ENCODE measurements around the gene CDH11. TPM values are rescaled to one million over a fixed set of nuclear protein-coding genes. Genes with fewer than 3 reads are reported as not detected.

Gene CDH11
- total RNA-seq, 1 donor from 2014 or later = 80.9 TPM

DNA sequence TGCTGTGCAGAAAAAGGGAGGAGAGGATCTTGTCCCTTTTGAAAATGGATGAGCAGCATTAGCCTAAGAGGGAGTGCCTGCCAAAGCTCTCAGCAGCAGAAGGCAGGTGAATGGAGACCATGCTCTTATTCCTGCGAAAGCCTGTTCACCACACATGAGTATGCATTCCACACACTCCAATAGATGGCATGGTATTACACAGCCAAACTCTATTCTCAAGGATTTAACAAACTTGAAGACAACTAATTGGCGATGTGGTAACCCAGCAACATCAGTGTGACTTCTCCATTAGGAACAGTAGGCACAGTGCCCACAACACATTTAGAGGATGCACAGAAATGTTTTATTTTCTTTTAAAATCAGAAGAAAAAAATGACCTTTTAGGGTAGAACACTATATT is 77.8 kb downstream of the CDH11 start:
- Histone ChIP-seq H3K4me3 (ENCODE audit: low read length in 3 of 3) (no peak overlapping the region), H3K9ac (ENCODE audit: low read depth in 1 of 3, low read length in 3 of 3) (no peak overlapping the region), H3K9me3 (ENCODE audit: control insufficient read depth in 3 of 3, low read length in 3 of 3) (no peaks in the 10 kb centered on the region)

DNA sequence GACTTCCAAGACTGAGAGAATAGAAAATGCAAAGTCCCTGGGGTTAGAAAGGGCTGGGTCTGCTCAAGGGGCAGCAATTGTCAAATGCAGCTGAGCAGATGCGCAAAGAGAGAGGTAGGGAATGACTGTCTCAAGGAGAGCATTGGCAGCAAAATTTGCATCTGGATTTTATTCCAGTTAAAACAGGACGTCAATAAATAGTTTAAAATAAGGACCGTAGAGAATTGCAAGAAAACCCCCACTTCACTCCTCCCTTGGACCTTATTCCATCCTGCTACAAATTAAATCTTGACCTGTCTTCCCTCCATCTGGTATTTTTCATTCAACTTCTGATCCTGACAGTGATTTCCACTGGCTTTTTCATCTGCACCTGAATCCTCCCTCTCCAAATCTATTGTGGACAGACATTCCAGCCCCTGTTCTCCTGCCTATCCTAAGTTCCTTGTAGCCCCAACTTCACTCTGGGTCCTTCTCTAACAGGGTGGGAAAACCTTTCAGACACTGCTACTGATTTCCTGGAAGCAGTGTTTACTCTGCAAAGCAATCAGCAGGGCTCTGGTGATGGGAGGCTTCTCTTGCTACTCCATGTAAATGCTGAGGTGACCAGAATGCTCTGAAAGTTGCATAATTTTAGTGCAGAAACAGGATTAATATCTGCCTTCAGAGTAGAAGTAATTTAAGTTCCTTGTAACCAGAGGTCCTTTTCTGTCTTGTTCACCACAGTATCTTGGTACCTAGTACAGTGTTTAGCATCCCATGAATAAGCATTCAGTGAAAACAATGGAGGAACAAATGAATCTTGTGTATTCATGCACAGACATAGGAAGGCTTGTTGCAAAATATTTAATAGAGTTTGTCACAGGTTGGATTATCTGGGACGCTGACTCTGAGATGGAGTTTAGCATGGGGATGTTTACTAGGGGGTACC is 79.2 kb downstream of the CDH11 start:
- Histone ChIP-seq H3K36me3 (ENCODE audit: control insufficient read depth in 3 of 3, insufficient read depth in 3 of 3, low read length in 3 of 3) (no peaks in the 10 kb centered on the region), H3K4me1 (ENCODE audit: control insufficient read depth in 3 of 3, insufficient read depth in 3 of 3, low read length in 3 of 3) (no peaks in the 10 kb centered on the region), H3K27ac (ENCODE audit: low read depth, low read length) (no peak overlapping the region), H3K27me3 (ENCODE audit: control insufficient read depth in 3 of 3, insufficient read depth in 3 of 3, low read length in 3 of 3) (no peaks in the 10 kb centered on the region), H3K4me3 (ENCODE audit: low read length in 3 of 3) (no peak overlapping the region), H3K9ac (ENCODE audit: low read depth in 1 of 3, low read length in 3 of 3) (no peak overlapping the region), H3K9me3 (ENCODE audit: control insufficient read depth in 3 of 3, low read length in 3 of 3) (no peaks in the 10 kb centered on the region)

More for the DNA sequence above, 77.8 kb downstream of the CDH11 start:
- no peaks in the 10 kb centered on the region for H3K27me3 ChIP-seq (ENCODE audit: control insufficient read depth in 3 of 3, insufficient read depth in 3 of 3, low read length in 3 of 3)
- no peak overlapping the region for H3K27ac ChIP-seq (ENCODE audit: low read depth, low read length)
- no peaks in the 10 kb centered on the region for H3K36me3 ChIP-seq (ENCODE audit: control insufficient read depth in 3 of 3, insufficient read depth in 3 of 3, low read length in 3 of 3)
- no peaks in the 10 kb centered on the region for H3K4me1 ChIP-seq (ENCODE audit: control insufficient read depth in 3 of 3, insufficient read depth in 3 of 3, low read length in 3 of 3)

DNA sequence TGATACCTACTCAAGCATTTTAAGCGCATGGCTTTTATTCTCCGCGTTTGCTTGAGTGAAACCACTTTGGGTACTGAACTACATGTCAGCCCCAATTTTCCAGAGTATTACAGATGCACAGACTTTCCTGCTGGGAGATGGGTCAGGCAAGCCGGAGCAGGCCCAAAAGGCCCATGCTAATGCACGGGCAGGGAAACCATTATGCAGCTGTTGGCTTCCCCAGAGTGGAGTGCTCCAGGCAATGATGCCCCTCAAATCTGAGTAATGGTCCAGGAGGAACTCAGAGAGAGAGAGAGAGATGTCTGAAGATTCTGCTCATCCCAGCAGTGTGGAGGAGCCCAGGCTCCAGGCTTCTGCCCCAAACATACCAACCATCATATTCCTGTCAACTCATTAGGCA is 80.2 kb downstream of the CDH11 start:
- no peaks in the 10 kb centered on the region for H3K27me3 ChIP-seq (ENCODE audit: control insufficient read depth in 3 of 3, insufficient read depth in 3 of 3, low read length in 3 of 3)
- H3K4me1 ChIP-seq (ENCODE audit: control insufficient read depth in 3 of 3, insufficient read depth in 3 of 3, low read length in 3 of 3) = no peaks in the 10 kb centered on the region
- H3K36me3 ChIP-seq (ENCODE audit: control insufficient read depth in 3 of 3, insufficient read depth in 3 of 3, low read length in 3 of 3) = no peaks in the 10 kb centered on the region
- no peaks in the 10 kb centered on the region for H3K9me3 ChIP-seq (ENCODE audit: control insufficient read depth in 3 of 3, low read length in 3 of 3)
- no peak overlapping the region for H3K27ac ChIP-seq (ENCODE audit: low read depth, low read length)
- H3K4me3 ChIP-seq (ENCODE audit: low read length in 3 of 3) = no peak overlapping the region
- no peak overlapping the region for H3K9ac ChIP-seq (ENCODE audit: low read depth in 1 of 3, low read length in 3 of 3)

GRCh38 chr16:65038100-65038499 is 83.8 kb downstream of the CDH11 start:
- H3K27ac ChIP-seq (ENCODE audit: low read depth, low read length) = no peak overlapping the region
- no peaks in the 10 kb centered on the region for H3K27me3 ChIP-seq (ENCODE audit: control insufficient read depth in 3 of 3, insufficient read depth in 3 of 3, low read length in 3 of 3)
- H3K4me1 ChIP-seq (ENCODE audit: control insufficient read depth in 3 of 3, insufficient read depth in 3 of 3, low read length in 3 of 3) = no peaks in the 10 kb centered on the region
- H3K9me3 ChIP-seq (ENCODE audit: control insufficient read depth in 3 of 3, low read length in 3 of 3) = no peaks in the 10 kb centered on the region
- peaks cover 0 to 3% (median 0%) of the 10 kb centered on the region in 3 donors for H3K36me3 ChIP-seq (ENCODE audit: control insufficient read depth in 3 of 3, insufficient read depth in 3 of 3, low read length in 3 of 3)
- no peak overlapping the region for H3K9ac ChIP-seq (ENCODE audit: low read depth in 1 of 3, low read length in 3 of 3)
- H3K4me3 ChIP-seq (ENCODE audit: low read length in 3 of 3) = no peak overlapping the region

- H3K27ac ChIP-seq (ENCODE audit: low read depth, low read length) = no peak overlapping the region
- no peaks in the 10 kb centered on the region for H3K9me3 ChIP-seq (ENCODE audit: control insufficient read depth in 3 of 3, low read length in 3 of 3)
- H3K27me3 ChIP-seq (ENCODE audit: control insufficient read depth in 3 of 3, insufficient read depth in 3 of 3, low read length in 3 of 3) = no peaks in the 10 kb centered on the region
- H3K36me3 ChIP-seq (ENCODE audit: control insufficient read depth in 3 of 3, insufficient read depth in 3 of 3, low read length in 3 of 3) = peaks cover 0 to 3% (median 0%) of the 10 kb centered on the region in 3 donors
- no peak overlapping the region for H3K9ac ChIP-seq (ENCODE audit: low read depth in 1 of 3, low read length in 3 of 3)
- no peak overlapping the region for H3K4me3 ChIP-seq (ENCODE audit: low read length in 3 of 3)
- no peaks in the 10 kb centered on the region for H3K4me1 ChIP-seq (ENCODE audit: control insufficient read depth in 3 of 3, insufficient read depth in 3 of 3, low read length in 3 of 3)
Observed at GRCh38 chr16:65037556-65037955, 84.3 kb downstream of the CDH11 start.

- H3K9ac ChIP-seq (ENCODE audit: low read depth in 1 of 3, low read length in 3 of 3) = no peak overlapping the region
- no peak overlapping the region for H3K27ac ChIP-seq (ENCODE audit: low read depth, low read length)
- H3K4me3 ChIP-seq (ENCODE audit: low read length in 3 of 3) = no peak overlapping the region
- no peaks in the 10 kb centered on the region for H3K4me1 ChIP-seq (ENCODE audit: control insufficient read depth in 3 of 3, insufficient read depth in 3 of 3, low read length in 3 of 3)
- H3K27me3 ChIP-seq (ENCODE audit: control insufficient read depth in 3 of 3, insufficient read depth in 3 of 3, low read length in 3 of 3) = no peaks in the 10 kb centered on the region
- no peaks in the 10 kb centered on the region for H3K9me3 ChIP-seq (ENCODE audit: control insufficient read depth in 3 of 3, low read length in 3 of 3)
- peaks cover 0 to 3% (median 0%) of the 10 kb centered on the region in 3 donors for H3K36me3 ChIP-seq (ENCODE audit: control insufficient read depth in 3 of 3, insufficient read depth in 3 of 3, low read length in 3 of 3)
Observed at GRCh38 chr16:65034915-65035314, 86.9 kb downstream of the CDH11 start.

GRCh38 chr16:65032387-65032786 is 89.5 kb downstream of the CDH11 start:
- H3K27ac ChIP-seq (ENCODE audit: low read depth, low read length) = no peak overlapping the region
- no peaks in the 10 kb centered on the region for H3K27me3 ChIP-seq (ENCODE audit: control insufficient read depth in 3 of 3, insufficient read depth in 3 of 3, low read length in 3 of 3)
- no peak overlapping the region for H3K4me3 ChIP-seq (ENCODE audit: low read length in 3 of 3)
- H3K36me3 ChIP-seq (ENCODE audit: control insufficient read depth in 3 of 3, insufficient read depth in 3 of 3, low read length in 3 of 3) = peaks cover 0 to 3% (median 0%) of the 10 kb centered on the region in 3 donors
- H3K9me3 ChIP-seq (ENCODE audit: control insufficient read depth in 3 of 3, low read length in 3 of 3) = no peaks in the 10 kb centered on the region
- H3K4me1 ChIP-seq (ENCODE audit: control insufficient read depth in 3 of 3, insufficient read depth in 3 of 3, low read length in 3 of 3) = no peaks in the 10 kb centered on the region
- no peak overlapping the region for H3K9ac ChIP-seq (ENCODE audit: low read depth in 1 of 3, low read length in 3 of 3)

DNA sequence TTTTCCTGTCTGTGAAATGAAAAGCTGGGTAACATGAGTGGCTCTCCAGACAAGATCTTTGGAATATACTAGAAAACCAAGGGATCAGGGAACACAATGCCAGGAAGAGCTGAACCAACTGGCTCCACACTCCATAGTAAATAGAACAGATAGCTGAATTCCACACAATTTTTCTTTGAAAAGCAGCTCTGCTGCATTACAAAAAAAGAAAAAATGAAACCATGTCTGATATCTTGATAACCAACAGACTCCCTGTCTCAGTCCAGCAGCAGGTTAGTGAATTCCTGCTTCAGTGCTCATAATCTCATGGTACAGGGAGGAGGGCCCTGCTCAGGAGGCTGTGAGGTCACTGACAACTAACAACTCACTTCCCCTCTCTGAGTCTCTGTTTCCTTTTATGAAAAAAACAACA is 97.1 kb downstream of the CDH11 start:
- no peak overlapping the region for H3K27ac ChIP-seq (ENCODE audit: low read depth, low read length)
- H3K27me3 ChIP-seq (ENCODE audit: control insufficient read depth in 3 of 3, insufficient read depth in 3 of 3, low read length in 3 of 3) = no peaks in the 10 kb centered on the region
- H3K4me3 ChIP-seq (ENCODE audit: low read length in 3 of 3) = no peak overlapping the region
- H3K36me3 ChIP-seq (ENCODE audit: control insufficient read depth in 3 of 3, insufficient read depth in 3 of 3, low read length in 3 of 3) = no peaks in the 10 kb centered on the region
- no peaks in the 10 kb centered on the region for H3K4me1 ChIP-seq (ENCODE audit: control insufficient read depth in 3 of 3, insufficient read depth in 3 of 3, low read length in 3 of 3)
- H3K9me3 ChIP-seq (ENCODE audit: control insufficient read depth in 3 of 3, low read length in 3 of 3) = no peaks in the 10 kb centered on the region
- H3K9ac ChIP-seq (ENCODE audit: low read depth in 1 of 3, low read length in 3 of 3) = no peak overlapping the region

DNA sequence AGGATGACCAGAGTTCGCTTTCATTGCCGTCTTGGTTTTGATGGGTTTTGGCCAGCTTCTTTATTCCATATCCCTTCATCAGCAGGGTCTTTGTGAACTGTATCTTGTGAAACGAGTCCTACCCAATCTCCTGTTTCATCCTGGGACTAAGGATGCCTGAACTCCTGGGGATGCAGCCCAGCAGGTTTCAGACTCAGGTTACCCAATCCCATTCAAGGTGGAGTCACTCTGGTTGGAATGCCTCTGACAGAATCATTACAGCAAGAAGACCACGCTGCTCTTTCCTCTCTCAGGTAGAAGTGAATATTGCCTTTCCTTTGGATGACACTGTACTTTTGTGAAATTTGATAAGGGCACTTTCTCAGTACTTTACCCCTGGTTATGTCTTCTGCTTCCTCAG is 98.1 kb downstream of the CDH11 start:
- Histone ChIP-seq H3K27ac (ENCODE audit: low read depth, low read length) (no peak overlapping the region), H3K4me1 (ENCODE audit: control insufficient read depth in 3 of 3, insufficient read depth in 3 of 3, low read length in 3 of 3) (no peaks in the 10 kb centered on the region), H3K36me3 (ENCODE audit: control insufficient read depth in 3 of 3, insufficient read depth in 3 of 3, low read length in 3 of 3) (no peaks in the 10 kb centered on the region), H3K4me3 (ENCODE audit: low read length in 3 of 3) (no peak overlapping the region), H3K9ac (ENCODE audit: low read depth in 1 of 3, low read length in 3 of 3) (no peak overlapping the region), H3K27me3 (ENCODE audit: control insufficient read depth in 3 of 3, insufficient read depth in 3 of 3, low read length in 3 of 3) (no peaks in the 10 kb centered on the region), H3K9me3 (ENCODE audit: control insufficient read depth in 3 of 3, low read length in 3 of 3) (no peaks in the 10 kb centered on the region)

DNA sequence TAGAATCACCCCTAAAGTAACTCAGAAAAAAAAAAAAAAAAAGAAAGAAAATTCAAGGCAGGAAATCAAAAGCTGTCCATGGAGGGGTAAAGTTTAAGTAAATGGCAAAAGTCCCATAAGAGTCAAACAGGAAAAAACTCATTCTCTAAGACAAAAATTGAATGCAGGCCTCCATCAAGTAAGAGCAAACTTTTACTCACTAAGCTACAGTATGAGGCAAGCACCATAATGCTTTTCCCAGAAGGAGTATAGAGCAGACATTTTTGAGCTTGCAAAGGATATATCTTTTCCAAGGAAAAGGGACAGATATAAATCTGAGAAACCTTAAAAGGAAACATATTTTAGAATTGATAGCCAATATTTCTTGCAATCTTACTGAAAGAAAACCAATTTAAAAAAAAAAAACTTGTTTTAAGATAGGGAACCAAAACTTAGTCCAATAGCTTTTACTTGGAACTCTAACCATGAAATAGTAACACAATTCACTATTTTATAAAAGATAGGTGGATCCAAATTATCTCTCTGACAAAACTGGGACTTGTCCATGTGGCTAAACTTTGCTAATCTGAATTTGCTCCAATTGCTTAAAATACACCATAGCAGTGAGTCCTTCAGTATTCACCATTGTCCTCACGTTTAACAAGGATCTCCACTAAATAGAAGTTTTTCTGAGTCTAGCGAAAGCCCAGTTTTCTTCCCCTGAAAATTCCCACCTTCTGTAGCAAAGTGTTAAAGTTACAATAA is 99.8 kb downstream of the CDH11 start:
- H3K27me3 ChIP-seq (ENCODE audit: control insufficient read depth in 3 of 3, insufficient read depth in 3 of 3, low read length in 3 of 3) = no peaks in the 10 kb centered on the region
- H3K9ac ChIP-seq (ENCODE audit: low read depth in 1 of 3, low read length in 3 of 3) = no peak overlapping the region
- H3K9me3 ChIP-seq (ENCODE audit: control insufficient read depth in 3 of 3, low read length in 3 of 3) = no peaks in the 10 kb centered on the region
- no peak overlapping the region for H3K4me3 ChIP-seq (ENCODE audit: low read length in 3 of 3)
- no peak overlapping the region for H3K27ac ChIP-seq (ENCODE audit: low read depth, low read length)
- no peaks in the 10 kb centered on the region for H3K4me1 ChIP-seq (ENCODE audit: control insufficient read depth in 3 of 3, insufficient read depth in 3 of 3, low read length in 3 of 3)
- H3K36me3 ChIP-seq (ENCODE audit: control insufficient read depth in 3 of 3, insufficient read depth in 3 of 3, low read length in 3 of 3) = no peaks in the 10 kb centered on the region
